B cell (primary cell): Measurements from ENCODE around the gene RCC2.

Experiments
- EZH2 ChIP-seq: IDR thresholded peaks from 2 replicates; pipeline ENCODE4 v1.6.1; 2012; ENCODE audit warnings: borderline replicate concordance, low read depth, mild to moderate bottlenecking, moderate library complexity, low read length; ENCODE audit not compliant: insufficient read depth, poor library complexity, severe bottlenecking
- TF ChIP-seq, protein P1 (sequence below): fragments of 200-600 bp; IDR thresholded peaks from one replicate; pipeline ENCODE4 v1.8.0; 2022; ENCODE audit warnings: antibody characterized with exemption, mild to moderate bottlenecking

DNA sequence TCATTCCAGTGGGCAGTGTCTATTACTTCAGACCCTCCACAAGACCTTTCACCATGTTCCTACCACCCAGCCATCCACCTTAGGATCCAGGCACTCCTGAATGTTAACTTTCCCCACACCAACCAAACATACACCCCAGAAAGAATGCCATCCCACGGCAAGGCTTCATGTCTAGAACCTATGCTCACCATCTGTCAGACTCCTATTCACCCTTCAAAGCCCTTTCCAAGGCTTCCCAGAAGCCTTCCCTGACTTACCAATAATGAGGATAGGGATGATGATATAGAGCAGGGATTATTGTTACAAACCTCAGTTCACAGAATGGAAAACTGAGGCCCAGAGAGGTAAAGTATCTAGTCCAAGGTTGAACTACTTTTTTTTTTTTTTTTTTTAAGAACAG lies 19.3 kb upstream of the RCC2 start:
- TF ChIP-seq, protein P1, sequence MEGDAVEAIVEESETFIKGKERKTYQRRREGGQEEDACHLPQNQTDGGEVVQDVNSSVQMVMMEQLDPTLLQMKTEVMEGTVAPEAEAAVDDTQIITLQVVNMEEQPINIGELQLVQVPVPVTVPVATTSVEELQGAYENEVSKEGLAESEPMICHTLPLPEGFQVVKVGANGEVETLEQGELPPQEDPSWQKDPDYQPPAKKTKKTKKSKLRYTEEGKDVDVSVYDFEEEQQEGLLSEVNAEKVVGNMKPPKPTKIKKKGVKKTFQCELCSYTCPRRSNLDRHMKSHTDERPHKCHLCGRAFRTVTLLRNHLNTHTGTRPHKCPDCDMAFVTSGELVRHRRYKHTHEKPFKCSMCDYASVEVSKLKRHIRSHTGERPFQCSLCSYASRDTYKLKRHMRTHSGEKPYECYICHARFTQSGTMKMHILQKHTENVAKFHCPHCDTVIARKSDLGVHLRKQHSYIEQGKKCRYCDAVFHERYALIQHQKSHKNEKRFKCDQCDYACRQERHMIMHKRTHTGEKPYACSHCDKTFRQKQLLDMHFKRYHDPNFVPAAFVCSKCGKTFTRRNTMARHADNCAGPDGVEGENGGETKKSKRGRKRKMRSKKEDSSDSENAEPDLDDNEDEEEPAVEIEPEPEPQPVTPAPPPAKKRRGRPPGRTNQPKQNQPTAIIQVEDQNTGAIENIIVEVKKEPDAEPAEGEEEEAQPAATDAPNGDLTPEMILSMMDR: no peak
- no peak for TF ChIP-seq EZH2
